Right renal pelvis (tissue), 4 donors: ENCODE results near the gene IL1RAPL1. TPM values are rescaled to one million over a fixed set of nuclear protein-coding genes. Genes with fewer than 3 reads are reported as not detected.

Experiments used
- DNase-seq, 4 donors: peaks; one replicate each; pipeline ENCODE4 v3.0.0-alpha.2; 2013; ENCODE audit warnings: low read depth in 4 of 4, low spot score in 3 of 4, missing footprints in 1 of 4
- polyA plus RNA-seq, 4 donors: library from polyadenylated mRNA; unstranded; fragments of 120-200 nt; gene quantifications; one replicate each; pipeline ENCODE4 v1.2.1, GENCODE V29; 2013; ENCODE audit not compliant: insufficient read length in 4 of 4

IL1RAPL1 gene
- polyA plus RNA-seq, 4 donors, result 2.4 to 3.1 (median 2.8) TPM

GRCh38 chrX:29693912-29694311 is 1106.7 kb downstream of the IL1RAPL1 start:
- DNase-seq, result no peak

- DNase-seq, result no peak
Observed at GRCh38 chrX:29699239-29699638, 1112.0 kb downstream of the IL1RAPL1 start.

- DNase-seq, result no peak
Observed at GRCh38 chrX:29707088-29707487, 1119.8 kb downstream of the IL1RAPL1 start.

- DNase-seq, result no peak
Observed at GRCh38 chrX:29721152-29721551, 1133.9 kb downstream of the IL1RAPL1 start.

- no peak for DNase-seq
Observed at GRCh38 chrX:29724316-29724715, 1137.1 kb downstream of the IL1RAPL1 start.

GRCh38 chrX:29726811-29727210 is 1139.6 kb downstream of the IL1RAPL1 start:
- DNase-seq, result no peak

- DNase-seq, result no peak
Observed at GRCh38 chrX:29728639-29729038, 1141.4 kb downstream of the IL1RAPL1 start.

GRCh38 chrX:29744966-29745365 is 1157.7 kb downstream of the IL1RAPL1 start:
- DNase-seq, result no peak

- DNase-seq, result no peak
Observed at GRCh38 chrX:29746326-29746725, 1159.1 kb downstream of the IL1RAPL1 start.

- DNase-seq, result no peak
Observed at GRCh38 chrX:29762006-29762405, 1174.8 kb downstream of the IL1RAPL1 start.

GRCh38 chrX:29775890-29776289 is 1188.6 kb downstream of the IL1RAPL1 start:
- no peak for DNase-seq

GRCh38 chrX:29787656-29788055 is 1200.4 kb downstream of the IL1RAPL1 start:
- no peak for DNase-seq

- DNase-seq, result no peak
Observed at GRCh38 chrX:29788991-29789699, 1201.9 kb downstream of the IL1RAPL1 start.

- no peak for DNase-seq
Observed at GRCh38 chrX:29792335-29792734, 1205.1 kb downstream of the IL1RAPL1 start.

- no peak for DNase-seq
Observed at GRCh38 chrX:29797156-29797555, 1209.9 kb downstream of the IL1RAPL1 start.

GRCh38 chrX:29798469-29798868 is 1211.2 kb downstream of the IL1RAPL1 start:
- no peak for DNase-seq

GRCh38 chrX:29813174-29813573 is 1225.9 kb downstream of the IL1RAPL1 start:
- no peak for DNase-seq

- no peak for DNase-seq
Observed at GRCh38 chrX:29824176-29824906, 1237.1 kb downstream of the IL1RAPL1 start.

- no peak for DNase-seq
Observed at GRCh38 chrX:29826742-29827141, 1239.5 kb downstream of the IL1RAPL1 start.

GRCh38 chrX:29834311-29834710 is 1247.1 kb downstream of the IL1RAPL1 start:
- no peak for DNase-seq

- DNase-seq, result no peak
Observed at GRCh38 chrX:29834764-29835163, 1247.5 kb downstream of the IL1RAPL1 start.

GRCh38 chrX:29841750-29842149 is 1254.5 kb downstream of the IL1RAPL1 start:
- no peak for DNase-seq
